Lower leg skin (tissue), 3 donors: ENCODE measurements around the gene C6orf136.
"Not testable (repeated sequence)": the region's sequence is repeated elsewhere in the genome, so short reads cannot be mapped to it uniquely, and the experiment has no call there.

ENCODE experiments used
- CTCF ChIP-seq, 3 donors: fragments of 450-650 bp; IDR thresholded peaks; one replicate each; pipeline ENCODE4 v1.5.1; 2016; ENCODE audit warnings: antibody characterized with exemption in 3 of 3, mild to moderate bottlenecking in 3 of 3, moderate library complexity in 2 of 3
- POLR2A ChIP-seq, 2 donors: fragments of 450-650 bp; IDR thresholded peaks; one replicate each; pipeline ENCODE4 v1.6.1; 2016 to 2017; ENCODE audit warnings: antibody characterized with exemption in 2 of 2, mild to moderate bottlenecking in 1 of 2, moderate library complexity in 1 of 2

- not testable (repeated sequence) for TF ChIP-seq POLR2A, CTCF (IDR thresholded peaks at IDR 0.05)
Observed at GRCh38 chr6:30666300-30666699, 19.4 kb downstream of the C6orf136 start.
